Lower leg skin (tissue), 4 donors: Measurements from ENCODE around the gene SSPN. TPM values are rescaled to one million over a fixed set of nuclear protein-coding genes. Genes with fewer than 3 reads are reported as not detected.
A peak's percentile ranks its signal among the peaks of the same experiment; 100 is the strongest.

Experiments used
- DNase-seq, 2 donors: peaks; one replicate each; pipeline ENCODE4 v3.0.0-alpha.2; 2019; ENCODE audit warnings: low spot score in 2 of 2
- H3K4me3 ChIP-seq: fragments of 200-600 bp; sonication (generic); 2 replicates; pipeline ENCODE4 v1.5.1; 2017; ENCODE audit warnings: mild to moderate bottlenecking, low read depth; ENCODE audit not compliant: poor library complexity, severe bottlenecking
- CTCF ChIP-seq, 3 donors: fragments of 450-650 bp; IDR thresholded peaks; one replicate each; pipeline ENCODE4 v1.5.1; 2016; ENCODE audit warnings: antibody characterized with exemption in 3 of 3, mild to moderate bottlenecking in 3 of 3, moderate library complexity in 2 of 3
- POLR2A ChIP-seq, 2 donors: fragments of 450-650 bp; IDR thresholded peaks; one replicate each; pipeline ENCODE4 v1.6.1; 2016 to 2017; ENCODE audit warnings: antibody characterized with exemption in 2 of 2, mild to moderate bottlenecking in 1 of 2, moderate library complexity in 1 of 2
- WGBS, 2 donors: methylation state at CpG; one replicate each; pipeline ENCODE4 v1.1.5; 2018; 5-methylcytosine and 5-hydroxymethylcytosine counted together
- intact Hi-C: fragments of 100-400 bp; cut with DNase I; formaldehyde crosslinking; loops from one replicate; pipeline ENCODE4 v1.15.0; 2023; ENCODE audit warnings: low total_unique reads
- total RNA-seq, 4 donors: library from RNA; depleted of rRNA; stranded (reverse); fragments of >200 nt; gene quantifications; one replicate each; pipeline ENCODE4 v1.1.0, GENCODE V29; 2016

The SSPN gene
- total RNA-seq, 4 donors from 2014 or later = 4.5 to 14.1 (median 8.4) TPM

GRCh38 chr12:26283617-26284016 is 88.2 kb downstream of the SSPN start:
- WGBS, 2 donors = 88 to 89% methylated on average over 2 of the region's 2 CpGs
- intact Hi-C loops = no loop called here
- no peak overlapping the region for H3K4me3 ChIP-seq
- no peak for DNase-seq
- TF ChIP-seq CTCF (IDR thresholded peaks at IDR 0.05) = no peak
- TF ChIP-seq POLR2A (IDR thresholded peaks at IDR 0.05) = no peak

DNA sequence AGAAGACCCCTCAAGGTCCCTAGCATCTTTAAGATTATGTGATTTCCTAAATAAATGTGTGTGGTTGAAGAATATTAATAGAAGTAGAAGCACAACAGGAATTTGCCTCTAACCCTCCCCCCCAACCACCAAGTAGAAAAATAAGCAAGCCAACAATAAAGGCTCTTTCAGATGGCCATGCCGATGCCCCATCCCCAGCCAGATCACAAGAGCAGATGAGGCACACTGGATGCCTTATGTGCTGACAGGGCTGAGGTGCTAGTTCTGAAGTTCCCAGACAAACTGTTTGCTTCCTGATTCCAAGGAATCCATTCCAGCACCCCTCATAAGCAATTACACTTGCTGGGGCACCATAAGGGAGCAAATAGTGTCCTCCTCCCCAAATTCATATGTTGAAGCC is 90.0 kb downstream of the SSPN start:
- WGBS, 2 donors = 92 to 100% methylated on average over 1 of the region's 1 CpG
- intact Hi-C loops = no loop called here
- DNase-seq = no peak
- no peak overlapping the region for H3K4me3 ChIP-seq
- TF ChIP-seq CTCF (IDR thresholded peaks at IDR 0.05) = no peak

DNA sequence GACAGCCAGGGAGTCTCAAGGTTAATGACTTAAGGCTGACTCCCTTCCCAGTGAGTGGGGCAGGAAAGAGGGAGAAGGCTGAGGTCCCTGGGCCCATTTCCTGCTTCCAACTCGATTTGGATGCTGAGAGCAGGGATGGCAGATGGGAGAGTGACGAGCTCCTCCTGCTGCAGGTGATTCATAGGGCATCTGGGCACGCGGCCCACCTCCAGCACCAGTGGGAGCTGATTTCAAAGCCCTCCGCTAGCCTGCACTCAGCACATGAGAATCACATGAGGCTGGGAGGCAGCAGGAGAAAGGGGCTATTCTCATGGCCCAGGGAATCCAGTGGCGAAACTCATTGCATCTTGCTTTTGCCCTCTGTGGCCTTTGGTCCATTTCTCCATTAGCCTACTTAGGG is 90.8 kb downstream of the SSPN start:
- intact Hi-C loops = no loop called here
- no peak overlapping the region for H3K4me3 ChIP-seq
- WGBS, 2 donors = 93 to 96% methylated on average over 6 of the region's 6 CpGs
- TF ChIP-seq CTCF (IDR thresholded peaks at IDR 0.05) = no peak
- no peak for TF ChIP-seq POLR2A (IDR thresholded peaks at IDR 0.05)
- DNase-seq = no peak

DNA sequence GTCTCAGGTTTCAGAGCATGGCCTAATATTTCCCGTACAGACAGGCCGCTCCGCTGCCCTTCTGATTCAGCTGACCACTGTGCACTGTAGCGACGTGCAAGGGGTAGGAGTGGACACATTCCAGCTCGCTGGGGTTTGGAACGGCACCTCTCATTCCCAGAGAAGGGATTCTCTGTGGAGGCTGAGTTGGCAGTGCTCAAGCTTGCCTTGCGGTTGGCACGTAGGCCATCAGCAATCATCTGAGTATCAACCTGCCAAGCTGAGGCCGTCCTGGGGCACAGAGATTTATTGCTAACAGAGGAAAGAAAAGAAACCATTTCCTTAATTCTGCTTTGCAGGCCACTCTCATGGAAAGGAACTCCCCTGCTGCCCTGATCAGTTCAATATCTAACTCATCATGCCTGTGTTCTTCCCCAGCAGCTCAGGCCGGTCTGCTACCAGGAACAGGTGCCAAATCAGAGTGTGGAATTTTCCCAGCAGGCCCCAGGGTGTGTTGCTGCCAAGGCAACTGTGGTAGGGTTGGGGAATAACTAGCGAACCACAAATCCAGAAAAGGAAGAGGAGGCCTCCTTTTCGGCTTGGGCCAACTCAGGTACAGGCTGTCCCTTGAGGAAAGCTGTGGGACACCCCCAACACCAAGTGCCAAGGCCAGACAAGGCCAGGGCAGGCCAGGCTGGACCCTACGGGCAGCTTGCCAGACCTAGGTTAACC is 92.5 kb downstream of the SSPN start:
- DNase-seq = peak in 1 of 2 donors; percentile 54
- H3K4me3 ChIP-seq = no peak overlapping the region
- TF ChIP-seq CTCF (IDR thresholded peaks at IDR 0.05) = no peak
- no peak for TF ChIP-seq POLR2A (IDR thresholded peaks at IDR 0.05)
- 45 to 47% methylated on average over 14 of the region's 14 CpGs for WGBS, 2 donors
- intact Hi-C loops = no loop called here

GRCh38 chr12:26290565-26290964 is 95.2 kb downstream of the SSPN start:
- no peak for DNase-seq
- 68 to 81% methylated on average over 2 of the region's 2 CpGs for WGBS, 2 donors
- H3K4me3 ChIP-seq = no peak overlapping the region
- TF ChIP-seq CTCF (IDR thresholded peaks at IDR 0.05) (no peak), POLR2A (IDR thresholded peaks at IDR 0.05) (no peak)
- intact Hi-C loops = no loop called here

- TF ChIP-seq CTCF (IDR thresholded peaks at IDR 0.05) (no peak), POLR2A (IDR thresholded peaks at IDR 0.05) (no peak)
- DNase-seq = no peak
- intact Hi-C loops = no loop called here
- H3K4me3 ChIP-seq = no peak overlapping the region
- 95 to 100% methylated on average over 1 of the region's 1 CpG for WGBS, 2 donors
These were observed 97.2 kb downstream of the SSPN start for GRCh38 chr12:26292596-26292995.
